Cardiac muscle cell (in vitro differentiated cells and primary cell): Measurements from ENCODE around the gene ZNF541. TPM values are rescaled to one million over a fixed set of nuclear protein-coding genes. Genes with fewer than 3 reads are reported as not detected.

Source experiments
- DNase-seq, 2 donors: peaks; one replicate each; pipeline versions ENCODE4 v3.0.0 to v3.0.0-alpha.2; 2010 to 2017; ENCODE audit warnings: low read depth in 1 of 2, low spot score in 1 of 2
- H3K27ac ChIP-seq: fragments of 200-600 bp; sonication (generic); 2 replicates; pipeline ENCODE4 v1.5.1; 2016
- H3K27me3 ChIP-seq: fragments of 200-600 bp; sonication (generic); 2 replicates; pipeline ENCODE4 v1.6.0; 2016; ENCODE audit warnings: control low read depth
- H3K36me3 ChIP-seq: fragments of 200-600 bp; sonication (generic); 2 replicates; pipeline ENCODE4 v1.5.1; 2016; ENCODE audit warnings: control low read depth
- H3K4me1 ChIP-seq: fragments of 200-600 bp; sonication (generic); 2 replicates; pipeline ENCODE4 v1.8.1; 2017; ENCODE audit warnings: low read depth, mild to moderate bottlenecking, mixed run types
- H3K4me3 ChIP-seq: fragments of 200-600 bp; sonication (generic); 2 replicates; pipeline ENCODE4 v1.5.1; 2016; ENCODE audit warnings: mild to moderate bottlenecking
- H3K9me3 ChIP-seq: fragments of 200-600 bp; sonication (generic); 2 replicates; pipeline ENCODE4 v1.5.1; 2017; ENCODE audit warnings: low read depth, mild to moderate bottlenecking, control low read depth
- polyA plus RNA-seq: library from polyadenylated mRNA; unstranded; fragments of >200 nt; fragmentation: Nextera tagmentation; extraction: Ambion mirVana; gene quantifications from 2 replicates; pipeline ENCODE4 v1.2.1, GENCODE V29; 2016
- total RNA-seq: library from RNA; depleted of rRNA; stranded (reverse); fragments of >200 nt; gene quantifications from 2 replicates; pipeline ENCODE4 v1.2.3, GENCODE V29; 2016
- TF ChIP-seq, protein P1 (sequence below): IDR thresholded peaks from 2 replicates; pipeline ENCODE4 v1.5.1; 2012; ENCODE audit warnings: low read depth, mild to moderate bottlenecking, low read length

The ZNF541 gene
- total and polyA plus RNA-seq, 2 experiments from 2014 or later, result not detected

DNA sequence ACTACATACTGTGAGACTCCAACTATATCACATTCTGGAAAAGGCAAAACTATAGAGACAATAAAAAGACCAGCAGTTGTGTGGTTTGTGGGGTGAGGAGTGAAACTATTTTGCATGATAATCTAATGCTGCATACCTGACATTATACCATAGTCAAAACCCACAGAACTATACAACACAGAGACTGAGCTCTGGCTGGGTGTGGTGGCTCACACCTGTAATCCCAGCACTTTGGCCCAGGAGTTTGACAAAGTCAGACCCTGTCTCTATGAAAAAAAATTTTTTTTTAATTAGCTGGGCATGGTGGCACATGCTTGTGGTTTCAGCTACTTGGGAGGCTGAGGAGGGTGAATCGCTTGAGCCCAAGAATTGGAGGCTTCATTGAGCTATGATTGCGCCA lies 11.9 kb downstream of the ZNF541 start:
- Histone ChIP-seq H3K27me3 (no peaks in the 10 kb centered on the region), H3K4me3 (no peak overlapping the region), H3K36me3 (no peaks in the 10 kb centered on the region), H3K4me1 (no peaks in the 10 kb centered on the region), H3K9me3 (no peaks in the 10 kb centered on the region), H3K27ac (no peak overlapping the region)
- no peak for DNase-seq
- TF ChIP-seq, protein P1, sequence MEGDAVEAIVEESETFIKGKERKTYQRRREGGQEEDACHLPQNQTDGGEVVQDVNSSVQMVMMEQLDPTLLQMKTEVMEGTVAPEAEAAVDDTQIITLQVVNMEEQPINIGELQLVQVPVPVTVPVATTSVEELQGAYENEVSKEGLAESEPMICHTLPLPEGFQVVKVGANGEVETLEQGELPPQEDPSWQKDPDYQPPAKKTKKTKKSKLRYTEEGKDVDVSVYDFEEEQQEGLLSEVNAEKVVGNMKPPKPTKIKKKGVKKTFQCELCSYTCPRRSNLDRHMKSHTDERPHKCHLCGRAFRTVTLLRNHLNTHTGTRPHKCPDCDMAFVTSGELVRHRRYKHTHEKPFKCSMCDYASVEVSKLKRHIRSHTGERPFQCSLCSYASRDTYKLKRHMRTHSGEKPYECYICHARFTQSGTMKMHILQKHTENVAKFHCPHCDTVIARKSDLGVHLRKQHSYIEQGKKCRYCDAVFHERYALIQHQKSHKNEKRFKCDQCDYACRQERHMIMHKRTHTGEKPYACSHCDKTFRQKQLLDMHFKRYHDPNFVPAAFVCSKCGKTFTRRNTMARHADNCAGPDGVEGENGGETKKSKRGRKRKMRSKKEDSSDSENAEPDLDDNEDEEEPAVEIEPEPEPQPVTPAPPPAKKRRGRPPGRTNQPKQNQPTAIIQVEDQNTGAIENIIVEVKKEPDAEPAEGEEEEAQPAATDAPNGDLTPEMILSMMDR, result no peak

DNA sequence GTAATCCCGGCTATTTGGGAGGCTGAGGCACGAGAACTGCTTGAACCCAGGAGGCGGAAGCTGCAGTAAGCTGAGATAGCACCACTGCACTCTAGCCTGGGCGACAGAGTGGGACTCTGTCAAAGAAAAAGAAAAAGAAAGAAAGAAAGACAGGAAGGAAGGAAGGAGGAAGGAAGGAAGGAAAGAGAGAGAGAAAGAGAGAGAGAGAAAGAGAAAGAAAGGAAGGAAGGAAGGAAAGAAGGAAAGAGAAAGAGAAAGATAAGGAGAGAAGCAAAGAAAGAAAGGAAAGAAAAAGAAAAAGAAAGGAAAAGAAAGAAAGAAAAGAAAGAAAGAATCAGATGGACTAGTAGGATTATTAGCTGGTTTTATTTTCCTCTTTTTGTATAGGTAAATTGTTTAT lies 22.8 kb downstream of the ZNF541 start:
- Histone ChIP-seq H3K27me3 (no peaks in the 10 kb centered on the region), H3K36me3 (no peaks in the 10 kb centered on the region), H3K4me3 (no peak overlapping the region), H3K27ac (no peak overlapping the region), H3K9me3 (no peaks in the 10 kb centered on the region), H3K4me1 (no peaks in the 10 kb centered on the region)
- no peak for DNase-seq
- TF ChIP-seq, protein P1, result no peak

DNA sequence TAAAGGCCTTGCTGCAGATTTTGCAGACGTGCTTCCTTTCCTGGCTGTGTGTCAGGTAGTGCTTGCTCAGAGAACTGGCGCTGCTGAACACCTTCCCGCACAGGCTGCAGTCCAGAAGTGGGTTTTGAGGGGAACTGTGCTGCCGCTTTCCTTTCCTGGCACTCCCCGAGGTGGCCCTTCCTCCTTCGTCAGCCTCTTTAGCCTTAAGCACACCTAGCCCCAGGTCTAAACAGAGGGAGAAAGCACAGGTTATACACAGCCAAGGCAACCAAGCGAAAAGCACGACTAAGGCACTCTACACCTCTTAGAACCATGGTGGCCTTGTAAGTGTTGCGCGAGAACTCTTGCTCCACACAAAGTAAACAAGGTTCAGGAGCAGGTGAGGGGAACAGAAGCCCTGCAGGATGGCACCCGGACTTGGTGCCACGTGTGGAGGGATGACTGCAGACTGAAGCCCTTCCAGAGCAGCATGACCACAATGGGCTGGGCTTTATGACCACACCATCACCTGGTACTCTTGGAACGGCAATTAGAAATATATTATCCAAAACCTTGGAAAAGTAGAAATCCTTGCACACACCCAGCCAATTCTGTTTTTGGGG lies 23.6 kb downstream of the ZNF541 start:
- Histone ChIP-seq H3K9me3 (no peaks in the 10 kb centered on the region), H3K4me3 (no peak overlapping the region), H3K27me3 (no peaks in the 10 kb centered on the region), H3K27ac (no peak overlapping the region), H3K4me1 (no peaks in the 10 kb centered on the region), H3K36me3 (no peaks in the 10 kb centered on the region)
- TF ChIP-seq, protein P1, result no peak
- no peak for DNase-seq

DNA sequence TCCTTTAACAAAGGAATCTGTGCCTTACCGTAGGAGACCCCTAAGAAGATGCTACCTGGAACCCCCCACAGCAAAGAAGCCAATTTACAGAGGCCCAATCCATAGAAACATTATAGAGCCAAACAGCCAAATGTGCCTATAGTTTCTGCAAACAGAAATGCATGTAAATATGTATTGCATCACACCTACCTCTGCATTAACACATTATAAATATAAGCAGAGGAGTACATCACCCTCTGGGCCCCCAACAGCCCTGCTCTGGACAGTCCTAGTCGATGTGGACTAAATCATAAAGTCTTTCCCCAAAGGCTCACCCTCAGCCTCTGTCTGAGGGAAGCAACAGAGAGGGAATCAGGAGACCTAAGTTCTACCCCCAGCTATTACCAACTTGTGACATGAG lies 25.7 kb downstream of the ZNF541 start:
- H3K4me3 ChIP-seq, result no peak overlapping the region
- no peak for DNase-seq
- H3K27me3 ChIP-seq, result no peaks in the 10 kb centered on the region
- H3K4me1 ChIP-seq, result peaks cover 2% of the 10 kb centered on the region
- TF ChIP-seq, protein P1, result no peak
- H3K36me3 ChIP-seq, result no peaks in the 10 kb centered on the region
- H3K9me3 ChIP-seq, result no peaks in the 10 kb centered on the region
- no peak overlapping the region for H3K27ac ChIP-seq

DNA sequence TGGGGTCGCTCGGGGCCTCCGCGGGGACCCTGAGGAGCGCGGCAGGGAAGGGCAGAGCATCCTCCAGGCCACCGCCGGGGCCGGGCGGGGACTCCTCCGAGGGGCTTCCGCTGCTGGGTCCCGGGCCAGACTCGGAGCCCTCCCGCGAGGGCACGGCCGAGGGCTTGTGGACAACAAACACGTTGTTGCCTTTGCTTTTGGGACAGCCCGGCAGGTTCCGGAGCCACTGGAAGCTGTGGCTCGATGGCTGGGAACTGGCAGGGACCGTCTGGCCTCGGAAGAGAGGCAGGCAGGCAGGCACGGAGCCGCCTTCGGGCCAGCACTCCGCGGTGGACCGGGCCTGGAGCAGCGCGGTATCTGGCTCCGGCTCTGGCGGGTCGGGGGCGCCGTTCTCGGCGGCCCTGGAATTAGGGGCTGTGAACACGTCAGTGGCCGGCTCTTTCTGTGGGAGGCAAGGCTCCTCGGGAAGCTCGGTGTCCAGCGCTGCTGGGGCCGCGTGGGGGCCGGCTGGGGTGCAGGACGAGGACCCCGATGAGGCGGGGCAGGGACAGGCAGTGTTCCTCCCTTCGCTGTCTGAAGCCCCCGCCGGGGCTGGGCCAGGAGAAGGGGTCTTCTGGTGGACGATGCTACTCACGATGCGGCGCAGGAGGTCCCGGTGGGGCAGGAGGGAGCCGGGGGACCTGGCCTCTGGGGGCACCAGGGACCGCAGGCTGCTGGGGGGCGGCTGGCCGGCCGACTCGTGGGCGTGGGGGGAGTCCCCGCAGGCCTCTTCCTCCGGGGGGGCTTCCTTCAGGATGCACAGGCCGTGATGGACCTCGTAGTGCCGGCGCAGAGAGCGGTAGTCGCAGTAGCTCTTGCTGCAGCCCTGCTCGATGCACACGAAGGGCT lies 27.6 kb downstream of the ZNF541 start:
- Histone ChIP-seq H3K36me3 (no peaks in the 10 kb centered on the region), H3K9me3 (no peaks in the 10 kb centered on the region), H3K4me1 (peaks cover 10% of the 10 kb centered on the region), H3K27me3 (no peaks in the 10 kb centered on the region), H3K27ac (no peak overlapping the region), H3K4me3 (no peak overlapping the region)
- TF ChIP-seq, protein P1, result no peak
- DNase-seq, result no peak
